ENCODE data around the gene SRGAP2C.
"Not testable (repeated sequence)": the region's sequence is repeated elsewhere in the genome, so short reads cannot be mapped to it uniquely, and the experiment has no call there.

- TF ChIP-seq ZNF274 (IDR thresholded peaks at IDR 0.05; ENCODE audit: low read depth, low read length); SUZ12 (IDR thresholded peaks at IDR 0.05; ENCODE audit: extremely low read depth, insufficient read depth, insufficient read length); YY1 (IDR thresholded peaks at IDR 0.05; ENCODE audit: insufficient read depth, insufficient read length): not testable (repeated sequence)
Observed at GRCh38 chr1:121280699-121281317, 96.0 kb downstream of the SRGAP2C start.

Data from NT2/D1 (cell line).